Measurements from ENCODE around the gene ZNRF1.

DNA sequence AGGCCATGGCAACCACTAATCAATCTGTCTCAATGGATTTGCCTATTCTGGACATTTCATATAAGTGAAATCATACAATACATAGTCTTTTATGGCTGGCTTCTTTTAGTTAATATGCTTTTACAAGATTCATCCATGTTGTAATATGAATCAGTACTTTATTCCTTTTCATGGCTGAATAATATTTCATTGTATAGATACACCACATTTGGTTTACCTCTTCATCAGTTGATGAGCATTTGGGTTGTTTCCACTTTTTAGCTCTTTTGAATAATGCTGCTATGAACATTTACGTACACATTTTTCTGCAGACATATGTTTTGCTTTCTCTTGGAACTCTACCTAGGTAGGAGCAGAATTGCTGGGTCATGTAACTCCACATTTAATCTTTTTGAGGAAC lies 2.8 kb upstream of the ZNRF1 start:
- no peak for TF ChIP-seq RAD51 (IDR thresholded peaks at IDR 0.05)
- TF ChIP-seq MYB (IDR thresholded peaks at IDR 0.05; ENCODE audit: borderline replicate concordance, low read depth, low read length), result no peak

Measured in GM12878 (cell line).